ENCODE results near the gene SUMO3. TPM values are rescaled to one million over a fixed set of nuclear protein-coding genes. Genes with fewer than 3 reads are reported as not detected.

Gene SUMO3
- polyA plus RNA-seq, 1 donor: 60.2 TPM

DNA sequence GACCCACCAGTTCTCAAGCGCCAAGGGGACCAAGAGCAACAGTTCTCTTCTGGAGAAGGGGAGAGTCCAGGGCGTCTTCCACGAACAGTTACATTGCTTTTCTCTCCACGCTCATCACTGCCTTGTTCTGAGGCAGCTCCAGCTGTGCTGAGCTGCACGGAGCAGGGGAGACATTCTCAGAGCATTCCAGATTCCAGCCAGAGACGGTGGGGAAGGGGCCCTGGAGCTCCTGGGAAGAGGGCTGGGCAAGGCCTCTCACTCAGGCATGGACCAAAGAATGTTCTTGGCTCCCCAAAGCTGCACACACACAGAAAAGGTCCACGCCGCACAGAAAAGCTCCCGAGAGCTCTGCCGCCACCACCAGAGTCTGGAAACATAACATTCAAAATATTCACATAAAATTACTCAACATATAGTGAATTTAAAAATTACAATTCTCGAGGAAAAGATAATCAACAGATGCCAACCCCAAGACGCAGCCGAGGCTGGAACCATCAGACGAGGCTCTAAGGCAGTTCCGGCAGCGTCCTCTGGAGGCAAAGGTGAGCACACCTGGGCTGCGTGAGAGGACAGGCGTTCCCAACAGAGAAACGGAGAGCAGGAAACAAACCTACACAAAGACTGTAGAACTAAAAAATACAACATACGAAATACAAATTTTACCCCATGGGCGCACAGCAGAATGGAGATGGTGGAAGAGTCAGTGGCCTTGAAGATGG lies 56.7 kb downstream of the SUMO3 start:
- DNase-seq (ENCODE audit: low read depth): no peak

DNA sequence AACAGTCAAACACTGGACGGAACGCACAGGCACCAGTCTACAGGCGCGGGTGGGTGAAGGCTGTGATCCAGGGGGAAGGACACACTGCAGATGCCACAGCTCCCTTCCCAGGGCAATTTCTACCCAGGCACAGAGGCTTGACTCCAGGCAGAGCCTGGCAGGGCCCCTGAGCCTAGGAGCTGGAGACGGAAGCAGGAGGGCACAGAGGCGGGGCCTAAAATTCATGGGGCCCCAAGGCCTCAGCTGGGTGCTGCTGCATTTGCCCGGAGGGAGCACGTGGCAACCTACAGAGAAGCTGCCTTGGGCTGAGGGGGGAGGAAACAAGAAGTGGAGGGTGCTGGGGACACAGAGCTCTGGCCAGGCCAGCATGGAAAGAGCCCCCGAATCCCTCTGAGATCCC lies 57.5 kb downstream of the SUMO3 start:
- no peak for DNase-seq (ENCODE audit: low read depth)

DNA sequence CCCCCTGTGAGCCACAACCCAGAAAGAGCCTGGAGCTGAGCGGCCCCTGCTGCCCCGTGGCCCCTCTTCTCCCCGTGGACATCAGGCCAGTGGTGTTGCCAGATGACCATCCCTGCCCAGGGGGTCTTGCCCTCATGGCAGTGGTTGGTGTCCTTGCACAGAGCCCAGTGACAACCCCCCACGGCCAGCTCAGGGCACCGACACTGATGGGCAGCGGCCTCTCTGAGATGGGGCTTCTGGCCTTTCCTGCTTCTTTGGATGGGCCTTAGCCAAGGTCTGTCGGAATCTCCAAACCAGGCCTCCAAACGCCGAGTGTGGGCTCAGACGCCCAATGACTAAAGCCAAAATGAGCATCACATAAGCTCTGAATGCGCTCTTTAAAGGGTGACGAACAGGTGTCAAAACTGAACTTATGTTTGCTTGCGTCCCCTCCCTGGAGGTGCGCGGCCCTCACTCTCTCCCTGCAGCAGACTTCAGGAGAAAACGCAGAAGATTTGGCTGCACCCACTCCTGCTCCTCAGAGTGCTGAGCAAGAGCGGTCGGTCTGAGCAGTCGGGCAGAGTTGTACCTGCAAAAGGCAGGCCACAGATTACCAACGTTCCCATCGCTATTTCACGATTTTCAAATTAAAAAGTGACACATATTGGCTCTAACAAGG lies 58.1 kb downstream of the SUMO3 start:
- DNase-seq (ENCODE audit: low read depth): no peak

DNA sequence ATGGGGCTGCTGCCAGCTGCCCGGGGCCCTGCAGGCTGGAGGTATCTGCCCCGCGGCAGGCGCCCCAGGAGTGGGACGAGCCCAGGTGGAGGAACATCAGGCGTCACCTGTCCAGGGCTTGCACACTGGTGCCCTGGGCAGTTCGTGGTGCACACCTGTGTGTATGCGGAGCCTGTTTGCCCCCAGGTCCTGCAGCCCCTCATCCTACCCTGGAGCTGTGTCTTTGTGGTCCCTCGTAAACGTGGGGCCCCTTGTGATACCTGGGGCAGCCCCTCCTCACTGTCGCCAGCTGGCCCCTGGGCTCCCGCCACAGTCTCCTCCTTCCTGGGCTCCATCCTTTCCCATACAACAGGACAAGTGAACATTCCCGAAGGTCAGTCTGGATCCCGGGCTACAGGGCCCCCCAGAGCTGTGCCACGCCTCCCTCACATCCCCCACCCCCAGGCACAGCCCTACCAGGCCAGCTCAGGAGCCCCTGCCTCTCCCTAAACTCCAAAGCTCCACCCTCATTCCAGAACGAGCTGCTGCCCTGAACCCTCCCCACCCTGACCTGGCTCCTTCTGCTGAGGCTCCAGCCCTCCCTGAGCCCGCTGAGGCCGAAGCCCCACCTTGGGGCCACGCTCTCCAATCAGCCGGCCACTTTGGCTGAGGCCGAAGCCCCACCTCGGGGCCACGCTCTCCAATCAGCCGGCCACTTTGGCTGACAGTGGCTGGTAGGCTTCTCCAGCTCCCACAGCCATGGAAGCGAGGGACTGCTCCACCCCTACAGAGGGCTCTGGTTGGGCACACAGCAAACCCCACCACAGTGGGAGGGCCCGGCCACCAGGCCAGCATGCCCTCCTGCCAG lies 58.9 kb downstream of the SUMO3 start:
- no peak for DNase-seq (ENCODE audit: low read depth)

DNA sequence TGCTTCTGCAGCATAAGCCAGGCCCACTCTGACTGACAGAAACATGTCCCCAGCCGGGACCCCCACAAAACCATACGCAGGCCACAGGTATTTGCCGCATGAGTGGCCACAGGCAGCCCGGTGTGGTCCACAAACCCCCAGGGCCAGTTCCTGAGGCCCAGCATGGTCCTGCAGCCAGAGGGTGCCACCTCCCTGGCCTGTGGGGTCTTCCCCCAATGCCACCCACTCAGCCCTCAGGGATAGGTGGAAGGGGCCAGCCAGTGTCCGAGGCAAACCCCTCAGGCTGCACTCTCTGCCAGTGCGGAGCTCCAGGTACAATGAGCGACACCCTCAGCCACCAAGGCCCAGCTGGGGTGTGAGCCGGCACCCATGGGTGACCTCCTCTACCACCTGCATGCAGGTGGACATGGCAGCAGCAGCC lies 59.7 kb downstream of the SUMO3 start:
- DNase-seq (ENCODE audit: low read depth): no peak

DNA sequence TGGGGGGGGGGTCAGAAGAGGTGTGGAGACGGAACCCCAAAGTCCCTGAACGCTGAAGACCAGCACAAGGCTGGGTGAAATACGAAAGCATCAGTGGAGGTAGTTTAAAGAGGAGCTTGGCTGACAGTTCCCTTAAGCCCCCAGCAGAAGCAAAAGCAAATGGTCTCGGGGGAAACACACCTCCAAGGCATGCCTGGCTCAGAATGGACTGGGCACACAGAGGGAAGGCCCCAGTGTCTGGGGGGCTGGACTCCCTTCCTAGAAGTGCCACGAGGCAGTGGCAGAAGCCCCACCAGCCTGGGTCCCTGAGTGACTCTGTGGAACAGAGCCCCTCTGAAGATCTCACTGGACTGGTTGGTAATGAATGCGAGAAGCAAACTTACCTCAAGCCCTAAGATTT lies 60.1 kb downstream of the SUMO3 start:
- DNase-seq (ENCODE audit: low read depth): no peak

DNA sequence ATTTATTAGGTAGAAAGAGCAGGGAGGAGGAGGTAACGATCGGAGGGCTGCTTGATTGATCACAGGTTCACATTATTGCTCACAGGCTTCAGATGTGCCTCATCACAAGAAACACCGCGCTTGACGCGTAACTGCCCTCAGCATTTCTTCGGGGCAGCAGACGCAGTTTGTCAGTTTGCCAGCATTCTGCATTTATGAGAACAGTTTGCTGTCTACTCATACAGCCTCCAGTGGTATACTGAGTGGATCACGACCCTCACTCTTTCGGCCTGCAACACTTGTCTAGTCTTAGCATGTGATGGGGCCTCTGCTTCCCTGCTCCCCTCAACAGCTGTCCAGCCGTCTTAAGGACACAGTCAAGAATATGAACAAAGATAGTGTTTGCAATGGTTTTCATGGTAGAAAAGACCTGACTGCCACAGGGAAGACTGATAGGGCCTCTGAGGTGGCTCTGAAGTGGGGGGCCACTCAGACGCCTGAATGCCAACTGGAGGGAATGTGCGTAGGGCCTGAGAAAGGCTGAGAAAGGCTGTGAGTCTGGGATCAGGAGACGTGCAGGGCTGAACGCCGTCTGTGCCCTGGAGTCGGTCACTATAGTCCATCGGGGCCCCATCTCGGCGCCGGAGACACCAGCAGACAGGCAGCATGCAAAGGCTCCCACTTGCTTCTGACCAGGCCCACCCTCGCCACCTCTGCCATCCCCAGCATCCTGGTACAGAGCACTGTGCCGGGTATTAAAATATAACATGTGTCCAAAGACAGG lies 61.3 kb downstream of the SUMO3 start:
- DNase-seq (ENCODE audit: low read depth): no peak

Other genes with a start within 250 kb of the SUMO3 start
- not detected for gene KRTAP10-4, start 244.3 kb downstream of the SUMO3 start, polyA plus RNA-seq (ENCODE audit: insufficient read length)
- not detected for gene KRTAP10-5, start 237.5 kb downstream of the SUMO3 start, polyA plus RNA-seq (ENCODE audit: insufficient read length)
- not detected for gene KRTAP10-6, start 225.6 kb downstream of the SUMO3 start, polyA plus RNA-seq (ENCODE audit: insufficient read length)
- gene KRTAP10-7, start 217.5 kb downstream of the SUMO3 start, polyA plus RNA-seq (ENCODE audit: insufficient read length): not detected
- gene KRTAP10-8, start 206.0 kb downstream of the SUMO3 start, polyA plus RNA-seq (ENCODE audit: insufficient read length): not detected
- not detected for gene KRTAP10-9, start 191.0 kb downstream of the SUMO3 start, polyA plus RNA-seq (ENCODE audit: insufficient read length)
- gene KRTAP10-10, start 180.7 kb downstream of the SUMO3 start, polyA plus RNA-seq (ENCODE audit: insufficient read length): not detected
- not detected for gene KRTAP10-11, start 171.6 kb downstream of the SUMO3 start, polyA plus RNA-seq (ENCODE audit: insufficient read length)
- not detected for gene KRTAP12-4, start 163.4 kb downstream of the SUMO3 start, polyA plus RNA-seq (ENCODE audit: insufficient read length)
- not detected for gene KRTAP12-3, start 160.1 kb downstream of the SUMO3 start, polyA plus RNA-seq (ENCODE audit: insufficient read length)
- not detected for gene KRTAP12-2, start 151.1 kb downstream of the SUMO3 start, polyA plus RNA-seq (ENCODE audit: insufficient read length)
- not detected for gene KRTAP12-1, start 135.9 kb downstream of the SUMO3 start, polyA plus RNA-seq (ENCODE audit: insufficient read length)
- not detected for gene KRTAP10-12, start 120.9 kb downstream of the SUMO3 start, polyA plus RNA-seq (ENCODE audit: insufficient read length)
- gene TSPEAR, start 106.5 kb downstream of the SUMO3 start, polyA plus RNA-seq (ENCODE audit: insufficient read length): 0.13 TPM
- 93.3 TPM for gene UBE2G2, start 16.2 kb downstream of the SUMO3 start, polyA plus RNA-seq (ENCODE audit: insufficient read length)
- gene PTTG1IP, start 55.6 kb upstream of the SUMO3 start, polyA plus RNA-seq (ENCODE audit: insufficient read length): 129 TPM
- 11.2 TPM for gene ITGB2, start 102.8 kb upstream of the SUMO3 start, polyA plus RNA-seq (ENCODE audit: insufficient read length)
- 23.4 TPM for gene SLX9, start 122.0 kb upstream of the SUMO3 start, polyA plus RNA-seq (ENCODE audit: insufficient read length)